Endodermal cell (in vitro differentiated cells): ENCODE data around the gene DENND5A. TPM values are rescaled to one million over a fixed set of nuclear protein-coding genes. Genes with fewer than 3 reads are reported as not detected.
A peak's percentile ranks its signal among the peaks of the same experiment; 100 is the strongest.
"Not testable (repeated sequence)": the region's sequence is repeated elsewhere in the genome, so short reads cannot be mapped to it uniquely, and the experiment has no call there.

ENCODE experiments used
- DNase-seq: peaks from one replicate; pipeline ENCODE4 v3.0.0-alpha.2; 2017
- H3K27ac ChIP-seq: 2 replicates; pipeline ENCODE4 v1.5.1; 2013; ENCODE audit warnings: mild to moderate bottlenecking, low read depth, low read length, moderate library complexity
- H3K27me3 ChIP-seq: 2 replicates; pipeline ENCODE4 v1.6.1; 2013; ENCODE audit warnings: mild to moderate bottlenecking, low read length, moderate library complexity; ENCODE audit not compliant: insufficient read depth, control insufficient read depth, poor library complexity, severe bottlenecking
- H3K36me3 ChIP-seq: 2 replicates; pipeline ENCODE4 v1.7.0; 2013; ENCODE audit warnings: mild to moderate bottlenecking, low read length, moderate library complexity; ENCODE audit not compliant: control insufficient read depth, insufficient read depth
- H3K4me1 ChIP-seq: one replicate; pipeline ENCODE4 v1.7.0; 2013; ENCODE audit warnings: low read length; ENCODE audit not compliant: control insufficient read depth, insufficient read depth
- H3K4me3 ChIP-seq: 2 replicates; pipeline ENCODE4 v1.5.1; 2013; ENCODE audit warnings: mild to moderate bottlenecking, low read length, moderate library complexity
- H3K9ac ChIP-seq: 2 replicates; pipeline ENCODE4 v1.6.1; 2013; ENCODE audit warnings: mild to moderate bottlenecking, low read length, moderate library complexity; ENCODE audit not compliant: poor library complexity, severe bottlenecking; ENCODE audit errors: extremely low read depth
- H3K9me3 ChIP-seq: 2 replicates; pipeline ENCODE4 v1.6.1; 2013; ENCODE audit warnings: mild to moderate bottlenecking, low read length, moderate library complexity; ENCODE audit not compliant: control insufficient read depth
- H3K27ac Mint-ChIP-seq: 2 replicates; pipeline ENCODE4 v1.8.0; 2020; ENCODE audit warnings: mixed read lengths
- H3K27me3 Mint-ChIP-seq: 2 replicates; pipeline ENCODE4 v1.8.0; 2021; ENCODE audit warnings: mild to moderate bottlenecking, mixed read lengths; ENCODE audit not compliant: insufficient read depth
- H3K36me3 Mint-ChIP-seq: 2 replicates; pipeline ENCODE4 v1.8.0; 2020; ENCODE audit warnings: low read depth, mixed read lengths
- H3K4me1 Mint-ChIP-seq: 2 replicates; pipeline ENCODE4 v1.8.0; 2020; ENCODE audit warnings: mixed read lengths
- H3K4me3 Mint-ChIP-seq: 2 replicates; pipeline ENCODE4 v1.8.0; 2020; ENCODE audit warnings: mild to moderate bottlenecking, moderate library complexity, mixed read lengths
- H3K9me3 Mint-ChIP-seq: 2 replicates; pipeline ENCODE4 v1.8.0; 2020; ENCODE audit warnings: mild to moderate bottlenecking, mixed read lengths
- WGBS, 2 experiments: methylation state at CpG; one replicate each; pipeline versions ENCODE4 v1.1.5 to v1.1.7; 2013; ENCODE audit warnings: missing lambda C conversion rate in 2 of 2, mixed read lengths in 1 of 2; ENCODE audit not compliant: insufficient coverage in 1 of 2, insufficient read length in 1 of 2; 5-methylcytosine and 5-hydroxymethylcytosine counted together
- total RNA-seq, 2 donors: library from RNA; stranded (reverse); fragmentation: NEBNext Ultra II Directional in 1 of 2; extraction: Animal tissue kit (Norgen Biotek cat#: 25700) in 1 of 2; gene quantifications; 2 replicates in 1 of 2; 3 replicates in 1 of 2; pipeline ENCODE4 v1.2.1, GENCODE V29; 2021
- TF ChIP-seq, protein P1 (sequence below): fragments of 200-600 bp; sonication (generic); conservative IDR thresholded peaks from 2 replicates; pipeline ENCODE4 v1.5.0; 2021; ENCODE audit warnings: antibody characterized with exemption, mild to moderate bottlenecking

DENND5A gene
- total RNA-seq, 2 donors from 2014 or later = 119 to 171 TPM

DNA sequence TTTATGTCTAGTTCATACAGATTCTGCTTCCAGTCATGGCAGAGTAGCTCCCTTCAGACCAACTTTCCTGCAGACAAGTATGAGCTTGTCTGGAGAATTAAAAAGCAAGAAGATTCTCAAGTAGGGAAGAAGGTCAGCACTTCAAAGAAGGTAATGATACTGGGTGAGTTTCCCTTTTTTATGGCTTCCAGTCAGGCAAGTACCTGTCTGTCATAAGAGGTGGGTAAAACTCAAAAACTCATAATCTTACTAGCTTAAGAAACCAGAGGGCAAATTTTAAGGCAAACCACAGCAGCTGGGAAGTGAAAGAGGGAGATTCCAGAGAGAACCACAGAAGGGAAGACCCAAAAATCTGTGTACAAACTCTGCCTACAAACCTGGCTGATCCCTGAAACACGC lies 54.2 kb downstream of the DENND5A start:
- H3K4me1 Mint-ChIP-seq = peaks cover 43% of the 10 kb centered on the region

DNA sequence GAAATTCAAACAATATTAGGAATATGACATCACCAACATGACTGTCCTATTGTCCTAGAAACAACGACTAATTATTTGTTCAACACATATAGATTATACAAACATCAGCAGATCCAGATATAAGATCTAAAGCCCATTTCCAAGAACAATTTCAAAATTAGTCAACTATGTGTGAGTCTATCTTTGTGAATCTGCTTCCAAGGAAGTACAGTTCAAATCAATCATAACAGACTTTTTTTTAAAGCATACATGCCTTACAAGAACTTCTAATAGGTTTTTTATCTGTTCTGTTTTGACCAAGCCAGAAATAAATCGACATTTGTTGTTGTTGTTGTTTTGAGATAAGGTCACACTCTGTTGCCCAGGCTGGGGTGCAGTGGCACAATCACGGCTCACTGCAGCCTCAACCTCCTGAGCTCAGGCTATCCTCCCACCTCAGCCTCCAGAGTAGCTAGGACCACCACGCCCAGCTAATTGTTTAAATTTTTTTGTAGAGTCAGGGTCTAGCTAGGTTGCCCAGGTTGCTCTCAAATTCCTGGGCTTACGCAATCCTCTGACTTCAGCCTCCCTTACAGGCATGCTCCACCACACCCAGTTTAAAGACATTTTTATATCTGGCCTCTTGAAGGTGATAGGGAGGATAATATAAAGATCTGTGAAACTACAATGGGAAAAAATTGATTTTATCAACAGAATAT lies 54.8 kb downstream of the DENND5A start:
- H3K27ac ChIP-seq = no peak overlapping the region

More for the DNA sequence above, 54.2 kb downstream of the DENND5A start:
- H3K4me3 Mint-ChIP-seq = no peak overlapping the region
- Histone ChIP-seq H3K4me3 (no peak overlapping the region), H3K27ac (no peak overlapping the region), H3K9me3 (no peaks in the 10 kb centered on the region), H3K9ac (no peak overlapping the region), H3K36me3 (peaks cover 4% of the 10 kb centered on the region), H3K4me1 (peaks cover 15% of the 10 kb centered on the region), H3K27me3 (no peaks in the 10 kb centered on the region)
- 100% methylated on average over 1 of the region's 1 CpG; no CpG with 5 or more reads in 1 of the 2 experiments for WGBS, 2 experiments
- TF ChIP-seq, protein P1, sequence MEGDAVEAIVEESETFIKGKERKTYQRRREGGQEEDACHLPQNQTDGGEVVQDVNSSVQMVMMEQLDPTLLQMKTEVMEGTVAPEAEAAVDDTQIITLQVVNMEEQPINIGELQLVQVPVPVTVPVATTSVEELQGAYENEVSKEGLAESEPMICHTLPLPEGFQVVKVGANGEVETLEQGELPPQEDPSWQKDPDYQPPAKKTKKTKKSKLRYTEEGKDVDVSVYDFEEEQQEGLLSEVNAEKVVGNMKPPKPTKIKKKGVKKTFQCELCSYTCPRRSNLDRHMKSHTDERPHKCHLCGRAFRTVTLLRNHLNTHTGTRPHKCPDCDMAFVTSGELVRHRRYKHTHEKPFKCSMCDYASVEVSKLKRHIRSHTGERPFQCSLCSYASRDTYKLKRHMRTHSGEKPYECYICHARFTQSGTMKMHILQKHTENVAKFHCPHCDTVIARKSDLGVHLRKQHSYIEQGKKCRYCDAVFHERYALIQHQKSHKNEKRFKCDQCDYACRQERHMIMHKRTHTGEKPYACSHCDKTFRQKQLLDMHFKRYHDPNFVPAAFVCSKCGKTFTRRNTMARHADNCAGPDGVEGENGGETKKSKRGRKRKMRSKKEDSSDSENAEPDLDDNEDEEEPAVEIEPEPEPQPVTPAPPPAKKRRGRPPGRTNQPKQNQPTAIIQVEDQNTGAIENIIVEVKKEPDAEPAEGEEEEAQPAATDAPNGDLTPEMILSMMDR = no peak
- H3K27me3 Mint-ChIP-seq = no peaks in the 10 kb centered on the region
- peaks cover 2% of the 10 kb centered on the region for H3K36me3 Mint-ChIP-seq
- H3K27ac Mint-ChIP-seq = no peak overlapping the region
- no peak for DNase-seq
- no peaks in the 10 kb centered on the region for H3K9me3 Mint-ChIP-seq

DNA sequence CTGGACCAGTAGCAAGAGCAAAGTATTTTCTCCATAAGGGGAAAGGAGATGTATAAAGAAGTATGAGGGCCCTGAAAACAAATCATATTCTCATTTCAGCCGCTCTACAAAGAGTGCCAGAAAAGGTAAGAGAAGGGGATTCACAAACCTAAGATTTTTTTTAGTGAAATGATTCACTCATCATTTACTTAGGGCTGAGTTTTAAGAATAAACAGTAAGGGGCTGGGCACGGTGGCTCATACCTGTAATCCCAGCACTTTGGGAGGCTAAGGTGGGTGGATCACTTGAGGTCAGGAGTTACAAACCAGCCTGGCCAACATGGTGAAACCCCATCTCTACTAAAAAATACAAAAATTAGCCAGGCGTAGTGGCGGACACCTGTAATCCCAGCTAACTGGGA lies 55.5 kb downstream of the DENND5A start:
- H3K4me1 Mint-ChIP-seq = peaks cover 36% of the 10 kb centered on the region
- not testable (repeated sequence) for H3K27me3 ChIP-seq

More for the DNA sequence above, 54.8 kb downstream of the DENND5A start:
- Mint-ChIP-seq H3K4me1 (peaks cover 43% of the 10 kb centered on the region), H3K27me3 (no peaks in the 10 kb centered on the region), H3K9me3 (no peaks in the 10 kb centered on the region), H3K4me3 (no peak overlapping the region), H3K27ac (peak overlapping the region; percentile 32), H3K36me3 (peaks cover 6% of the 10 kb centered on the region)
- peaks cover 9% of the 10 kb centered on the region for H3K36me3 ChIP-seq
- H3K4me1 ChIP-seq = peaks cover 14% of the 10 kb centered on the region
- 93 to 99% methylated on average over 3 to 5 of the region's 5 CpGs for WGBS, 2 experiments
- TF ChIP-seq, protein P1 = no peak
- H3K9ac ChIP-seq = no peak overlapping the region
- no peak for DNase-seq
- H3K4me3 ChIP-seq = no peak overlapping the region
- no peaks in the 10 kb centered on the region for H3K9me3 ChIP-seq
- H3K27me3 ChIP-seq = no peaks in the 10 kb centered on the region

More for the DNA sequence above, 55.5 kb downstream of the DENND5A start:
- not testable (repeated sequence) for H3K9ac ChIP-seq, H3K27ac ChIP-seq, H3K4me3 Mint-ChIP-seq, H3K4me1 ChIP-seq, DNase-seq, H3K4me3 ChIP-seq, H3K36me3 Mint-ChIP-seq, H3K27me3 Mint-ChIP-seq, H3K9me3 ChIP-seq, H3K9me3 Mint-ChIP-seq
- H3K27ac Mint-ChIP-seq = peak overlapping the region; percentile 32
- H3K36me3 ChIP-seq = peaks cover 15% of the 10 kb centered on the region
- 89 to 97% methylated on average over 4 of the region's 4 CpGs for WGBS, 2 experiments
